H1 (cell line): Measurements from ENCODE around the gene ARHGAP21.

ENCODE experiments used
- CREB1 ChIP-seq: IDR thresholded peaks from 2 replicates; pipeline ENCODE4 v1.6.1; 2012; ENCODE audit warnings: inconsistent platforms
- CTCF ChIP-seq, 3 experiments: IDR thresholded peaks; 1 replicate in 2 of 3; 2 replicates in 1 of 3; pipeline versions ENCODE4 v1.5.1 to v1.6.1; 2011; ENCODE audit warnings: low read length in 3 of 3, mild to moderate bottlenecking in 3 of 3, inconsistent platforms in 2 of 3, low read depth in 1 of 3, moderate library complexity in 1 of 3; ENCODE audit not compliant: insufficient read depth in 1 of 3; ENCODE audit errors: control extremely low read depth in 1 of 3
- EGR1 ChIP-seq: IDR thresholded peaks from 2 replicates; pipeline ENCODE4 v1.6.1; 2011; ENCODE audit warnings: low read depth, low read length, borderline replicate concordance
- EP300 ChIP-seq, 2 experiments: IDR thresholded peaks; 1 replicate in 1 of 2; 2 replicates in 1 of 2; pipeline ENCODE4 v1.6.1; 2011 to 2012; ENCODE audit warnings: low read depth in 2 of 2, low read length in 2 of 2, mild to moderate bottlenecking in 2 of 2, borderline replicate concordance in 1 of 2, inconsistent platforms in 1 of 2, moderate library complexity in 1 of 2
- EZH2 ChIP-seq: fragments of 200-600 bp; sonication (generic); IDR thresholded peaks from 2 replicates; pipeline ENCODE4 v1.7.1; 2012; ENCODE audit warnings: low read depth, mild to moderate bottlenecking, moderate library complexity, low read length, inconsistent platforms; ENCODE audit not compliant: severe bottlenecking
- HDAC2 ChIP-seq, 2 experiments: fragments of 300-600 bp in 1 of 2; sonication (generic) in 1 of 2; IDR thresholded peaks; 2 replicates each; pipeline ENCODE4 v1.6.1; 2011 to 2012; ENCODE audit warnings: low read depth in 2 of 2, low read length in 2 of 2, mild to moderate bottlenecking in 2 of 2, moderate library complexity in 2 of 2, borderline replicate concordance in 1 of 2, inconsistent platforms in 1 of 2
- HDAC6 ChIP-seq: IDR thresholded peaks from one replicate; pipeline ENCODE4 v1.7.1; 2012; ENCODE audit warnings: low read depth, mild to moderate bottlenecking, inconsistent platforms, low read length, moderate library complexity
- POLR2A ChIP-seq, 2 experiments: IDR thresholded peaks; 1 replicate in 1 of 2; 2 replicates in 1 of 2; pipeline ENCODE4 v1.6.1; 2011; ENCODE audit warnings: low read depth in 2 of 2, low read length in 2 of 2, mild to moderate bottlenecking in 2 of 2; ENCODE audit errors: control extremely low read depth in 1 of 2
- POLR2AphosphoS5 ChIP-seq: IDR thresholded peaks from 2 replicates; pipeline ENCODE4 v1.6.1; 2011; ENCODE audit warnings: low read depth, low read length
- RBBP5 ChIP-seq: IDR thresholded peaks from 2 replicates; pipeline ENCODE4 v1.7.1; 2012; ENCODE audit warnings: low read depth, mild to moderate bottlenecking, inconsistent platforms, low read length, moderate library complexity, borderline replicate concordance
- SIN3A ChIP-seq, 2 experiments: IDR thresholded peaks in 1 of 2; conservative IDR thresholded peaks in 1 of 2; 2 replicates each; pipeline ENCODE4 v1.6.1; 2011 to 2012; ENCODE audit warnings: low read length in 2 of 2, improper control_type of control experiment in 1 of 2, low read depth in 1 of 2, mild to moderate bottlenecking in 1 of 2
- TAF1 ChIP-seq: IDR thresholded peaks from 2 replicates; pipeline ENCODE4 v1.6.1; 2011; ENCODE audit warnings: mild to moderate bottlenecking, low read depth, low read length
- TCF12 ChIP-seq: IDR thresholded peaks from 2 replicates; pipeline ENCODE4 v1.6.1; 2011; ENCODE audit warnings: low read depth, mild to moderate bottlenecking, low read length
- TF ChIP-seq, protein P1 (sequence below): IDR thresholded peaks from 2 replicates; pipeline ENCODE4 v1.6.1; 2011; ENCODE audit warnings: low read length, improper control_type of control experiment

GRCh38 chr10:24569330-24569796 is 154.3 kb downstream of the ARHGAP21 start:
- TF ChIP-seq SIN3A (conservative IDR thresholded peaks at IDR 0.05 in 1 of 2, IDR thresholded peaks at IDR 0.05 in 1 of 2; ENCODE audit: low read depth in 1 of 2, low read length in 2 of 2) (no peak), EP300 (IDR thresholded peaks at IDR 0.05; ENCODE audit: borderline replicate concordance in 1 of 2, low read depth in 2 of 2, low read length in 2 of 2) (no peak), HDAC2 (IDR thresholded peaks at IDR 0.05; ENCODE audit: borderline replicate concordance in 1 of 2, low read depth in 2 of 2, low read length in 2 of 2) (no peak), POLR2A (IDR thresholded peaks at IDR 0.05; ENCODE audit: control extremely low read depth in 1 of 2, low read depth in 2 of 2, low read length in 2 of 2) (no peak), EZH2 (no peak), CTCF (IDR thresholded peaks at IDR 0.05; ENCODE audit: control extremely low read depth in 1 of 3, insufficient read depth in 1 of 3, low read depth in 1 of 3, low read length in 3 of 3) (no peak), TCF12 (no peak), POLR2AphosphoS5 (no peak), TAF1 (no peak), CREB1 (no peak), EGR1 (no peak), RBBP5 (no peak), HDAC6 (no peak)
- TF ChIP-seq, protein P1, sequence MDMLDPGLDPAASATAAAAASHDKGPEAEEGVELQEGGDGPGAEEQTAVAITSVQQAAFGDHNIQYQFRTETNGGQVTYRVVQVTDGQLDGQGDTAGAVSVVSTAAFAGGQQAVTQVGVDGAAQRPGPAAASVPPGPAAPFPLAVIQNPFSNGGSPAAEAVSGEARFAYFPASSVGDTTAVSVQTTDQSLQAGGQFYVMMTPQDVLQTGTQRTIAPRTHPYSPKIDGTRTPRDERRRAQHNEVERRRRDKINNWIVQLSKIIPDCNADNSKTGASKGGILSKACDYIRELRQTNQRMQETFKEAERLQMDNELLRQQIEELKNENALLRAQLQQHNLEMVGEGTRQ = no peak
